NCI-H345 treated with DMSO at 0.1 percent for 48 hours (cell line): Measurements from ENCODE around the gene ROCK2.

Source experiments
- DNase-seq: peaks from one replicate; lab custom pipeline; 2025; ENCODE audit not compliant: unreplicated experiment; lab: John Stamatoyannopoulos, UW

ROCK2 gene

DNA sequence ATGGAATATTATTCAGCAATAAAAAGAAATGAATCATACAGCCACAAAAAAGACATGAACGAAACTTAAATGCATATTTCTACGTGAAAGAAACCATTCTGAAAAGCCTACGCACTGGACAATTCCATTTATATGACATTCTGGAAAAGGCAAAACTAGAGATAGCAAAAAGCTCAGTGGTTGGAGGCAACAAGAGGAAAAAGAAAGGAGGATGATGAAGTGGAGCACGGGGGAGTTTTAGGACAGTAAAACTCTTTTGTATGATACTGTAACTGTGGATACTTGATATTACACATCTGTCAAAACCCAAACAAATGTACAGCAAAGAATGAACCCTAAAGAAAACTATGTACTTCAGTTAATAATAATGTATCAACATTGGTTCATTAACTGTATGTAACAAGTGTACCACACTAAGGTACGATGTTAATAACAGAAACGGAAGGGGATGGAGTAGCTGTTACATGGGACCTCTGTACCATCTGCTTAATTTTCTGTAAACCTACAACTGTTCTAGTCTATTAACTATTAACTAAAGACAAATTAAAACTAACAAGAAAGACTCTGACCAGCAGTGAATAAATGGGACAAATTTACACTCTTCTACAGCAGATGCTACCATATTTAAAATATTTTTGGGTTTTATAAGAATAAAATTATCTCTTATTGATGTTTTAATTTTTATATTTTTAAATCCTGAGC lies 31.5 kb downstream of the ROCK2 start:
- no peak for DNase-seq

- no peak for DNase-seq
These were observed 32.9 kb downstream of the ROCK2 start for GRCh38 chr2:11311543-11311942.

GRCh38 chr2:11310212-11310611 lies 34.2 kb downstream of the ROCK2 start:
- DNase-seq, result no peak

DNA sequence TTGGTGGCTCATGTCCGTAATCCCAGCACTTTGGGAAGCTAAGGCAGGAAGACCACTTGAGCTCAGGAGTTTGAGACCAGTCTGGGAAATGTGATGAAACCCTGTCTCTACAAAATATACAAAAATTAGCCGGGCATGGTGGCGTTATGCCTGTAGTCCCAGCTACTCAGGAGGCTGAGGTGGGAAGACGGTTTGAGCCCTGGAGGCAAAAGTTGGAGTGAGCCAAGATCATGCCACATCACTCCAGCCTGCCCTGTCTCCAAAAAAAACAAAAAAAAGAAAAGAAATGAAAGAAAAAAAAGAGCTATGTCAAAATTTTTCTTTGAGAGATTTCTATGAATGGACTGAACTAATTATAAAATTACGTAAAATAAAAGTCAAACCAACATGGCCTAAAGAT lies 34.7 kb downstream of the ROCK2 start:
- no peak for DNase-seq

- no peak for DNase-seq
These were observed 36.5 kb downstream of the ROCK2 start for GRCh38 chr2:11307764-11308415.

DNA sequence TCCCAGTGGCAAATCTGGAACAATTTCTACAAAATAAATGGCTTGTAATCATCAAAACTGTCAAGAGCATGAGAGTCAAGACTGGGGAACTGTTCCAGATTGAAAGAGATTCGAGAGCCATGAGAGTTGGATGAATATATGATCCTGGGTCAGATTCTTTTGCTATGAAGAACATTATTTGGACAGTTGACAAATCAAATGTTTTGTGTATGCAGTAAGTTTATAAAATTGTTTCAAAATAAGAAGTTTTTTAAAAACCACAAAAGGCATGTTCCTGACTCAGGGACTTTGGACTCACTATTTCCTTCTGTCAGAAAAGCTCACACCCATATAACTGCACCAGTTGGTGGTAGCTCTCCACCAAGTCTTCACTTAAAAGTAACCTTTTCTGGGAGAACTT lies 38.5 kb downstream of the ROCK2 start:
- DNase-seq, result no peak

- DNase-seq, result no peak
These were observed 39.1 kb downstream of the ROCK2 start for GRCh38 chr2:11305338-11305737.

GRCh38 chr2:11304476-11304875 lies 40.0 kb downstream of the ROCK2 start:
- no peak for DNase-seq

GRCh38 chr2:11303290-11304013 lies 41.0 kb downstream of the ROCK2 start:
- no peak for DNase-seq

DNA sequence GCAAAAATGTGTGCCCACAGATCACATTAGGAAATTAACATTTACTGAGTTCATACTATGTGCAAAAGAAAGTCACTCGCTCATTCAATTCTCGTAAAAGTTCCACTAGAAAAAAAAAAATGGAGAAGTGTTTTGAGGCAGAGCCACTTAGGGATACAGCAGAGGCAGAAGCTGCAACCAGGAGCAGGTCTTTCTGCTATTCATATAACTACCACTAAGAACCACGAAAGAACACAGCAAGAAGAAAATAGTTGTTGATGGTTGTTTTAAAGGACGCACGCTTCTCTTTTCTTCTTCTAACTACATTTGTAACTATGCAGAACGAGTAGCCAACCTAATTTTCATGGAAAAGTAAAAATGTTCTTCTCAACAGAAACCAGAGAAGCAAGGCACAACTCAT lies 45.0 kb downstream of the ROCK2 start:
- no peak for DNase-seq

DNA sequence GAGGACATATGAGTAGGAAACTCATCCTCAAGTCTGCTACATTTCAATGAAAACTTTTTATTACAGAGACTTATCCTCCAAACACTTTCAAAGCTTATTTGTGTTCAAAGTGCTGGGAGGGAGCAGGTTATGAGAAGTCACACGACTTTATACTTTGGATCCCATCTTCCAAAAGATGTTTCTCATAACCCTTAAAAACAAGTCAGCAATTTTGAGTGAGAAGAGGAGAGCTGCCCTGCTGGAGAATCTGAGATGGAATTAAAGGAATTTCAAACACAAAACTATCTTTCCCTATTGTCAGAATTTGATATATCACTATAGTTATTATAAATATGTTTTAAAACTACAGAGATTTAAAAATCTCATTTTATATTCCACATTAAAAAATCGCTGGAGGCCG lies 45.8 kb downstream of the ROCK2 start:
- DNase-seq, result no peak

DNA sequence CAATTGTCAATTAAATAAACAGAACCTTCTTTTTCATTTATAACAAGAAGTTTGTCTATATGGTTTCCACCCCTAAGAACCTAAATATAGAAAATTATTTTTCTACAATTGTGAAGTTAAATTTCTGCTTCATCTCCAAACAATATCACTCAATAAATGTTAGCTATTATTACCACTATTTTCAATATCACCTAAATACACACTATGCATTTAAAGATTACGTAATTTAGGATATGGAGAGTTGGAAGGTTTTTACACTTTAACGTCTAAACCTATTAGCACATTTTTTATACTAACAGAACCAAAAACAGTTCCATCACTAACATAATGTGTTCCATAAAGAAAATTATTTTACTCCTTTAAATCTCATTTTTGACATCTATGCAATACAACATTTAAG lies 48.0 kb downstream of the ROCK2 start:
- no peak for DNase-seq

- no peak for DNase-seq
These were observed 51.8 kb downstream of the ROCK2 start for GRCh38 chr2:11292464-11293255.

DNA sequence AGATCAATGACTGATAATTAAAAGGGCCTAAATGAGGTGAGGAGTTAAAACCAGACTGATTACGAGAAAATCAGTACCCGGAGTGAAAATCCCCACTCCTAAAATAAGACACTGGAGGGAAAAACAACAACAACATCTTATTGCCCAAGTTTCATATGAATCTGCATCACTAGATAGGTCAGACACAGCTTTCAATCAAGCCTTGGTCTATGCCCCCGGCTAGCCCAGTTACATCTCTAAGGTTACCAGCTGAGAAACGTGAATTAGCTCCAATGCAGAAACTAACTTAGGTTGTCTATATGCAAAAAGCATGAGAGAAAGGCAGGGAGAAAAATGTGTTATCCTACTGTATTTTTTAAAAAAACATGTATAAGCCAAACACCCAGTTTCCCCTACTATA lies 53.7 kb downstream of the ROCK2 start:
- no peak for DNase-seq

GRCh38 chr2:11290211-11290610 lies 54.2 kb downstream of the ROCK2 start:
- no peak for DNase-seq

GRCh38 chr2:11288431-11288830 lies 56.0 kb downstream of the ROCK2 start:
- DNase-seq, result no peak

GRCh38 chr2:11286749-11287148 lies 57.7 kb downstream of the ROCK2 start:
- no peak for DNase-seq

DNA sequence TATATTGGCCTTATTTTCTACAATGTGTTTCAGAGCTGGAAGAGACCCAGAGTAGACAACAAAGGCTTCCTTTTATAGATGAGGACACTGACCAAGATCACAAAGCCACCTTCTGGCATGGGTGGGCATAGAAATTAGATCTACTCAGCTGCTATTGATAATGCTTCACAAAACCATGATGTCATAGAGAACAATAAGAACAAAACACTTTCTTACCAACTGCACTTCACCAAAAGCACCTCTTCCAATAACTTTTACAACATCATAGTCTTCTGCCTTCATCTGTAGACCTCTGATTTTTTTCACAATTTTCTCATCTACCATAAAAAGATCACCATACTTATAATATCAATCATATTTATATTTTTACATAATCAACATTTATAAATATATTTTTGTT lies 58.1 kb downstream of the ROCK2 start:
- DNase-seq, result no peak

- DNase-seq, result no peak
These were observed 58.9 kb downstream of the ROCK2 start for GRCh38 chr2:11285499-11285898.

- no peak for DNase-seq
These were observed 63.2 kb downstream of the ROCK2 start for GRCh38 chr2:11281186-11281585.

- no peak for DNase-seq
These were observed 63.7 kb downstream of the ROCK2 start for GRCh38 chr2:11280713-11281112.

DNA sequence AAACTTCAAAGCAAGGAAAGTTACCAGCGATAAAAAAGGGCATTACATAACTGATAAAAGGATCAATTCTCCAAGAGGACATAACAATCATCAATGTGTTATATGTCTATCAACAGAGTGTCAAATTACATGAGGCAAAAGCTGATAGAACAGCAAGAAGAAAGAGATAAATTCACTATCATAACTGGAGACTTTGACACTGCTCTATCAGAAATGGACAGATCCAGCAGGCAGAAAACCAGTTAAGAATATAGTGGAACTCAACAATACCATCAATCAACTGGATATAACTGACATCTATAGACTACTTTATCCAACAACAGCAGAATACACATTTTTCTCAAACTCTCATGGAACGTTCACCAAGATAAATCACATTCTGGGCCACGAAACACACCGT lies 65.0 kb downstream of the ROCK2 start:
- no peak for DNase-seq
